ENCODE measurements around the gene POLG. TPM values are rescaled to one million over a fixed set of nuclear protein-coding genes. Genes with fewer than 3 reads are reported as not detected.

The POLG gene
- total RNA-seq, 1 experiment from 2014 or later: 60.3 TPM

DNA sequence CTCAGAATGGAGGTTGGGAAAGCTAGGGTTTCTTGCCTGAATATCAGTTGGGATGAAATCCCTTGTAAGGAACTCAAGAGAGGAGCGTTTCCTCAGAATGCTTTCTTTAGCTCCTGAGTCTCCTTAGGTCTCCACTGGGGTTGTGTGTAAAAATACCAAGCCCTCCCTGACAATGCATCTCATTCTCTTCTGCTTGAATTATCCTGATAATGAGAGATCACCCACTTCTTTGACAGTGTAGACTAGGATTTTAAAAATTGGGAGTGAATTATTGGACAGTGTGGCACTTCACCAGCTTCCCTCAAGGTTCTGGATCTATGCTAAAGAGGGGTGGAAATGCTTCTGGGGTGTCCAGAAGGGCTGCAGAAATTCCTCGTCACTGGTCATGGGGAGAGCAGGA is 41.8 kb upstream of the POLG start:
- H3K4ac ChIP-seq (ENCODE audit: low read depth, low read length): no peak overlapping the region
- no peak overlapping the region for H2BK120ac ChIP-seq (ENCODE audit: low read depth, low read length, poor library complexity, severe bottlenecking)
- H2AK5ac ChIP-seq (ENCODE audit: insufficient read length, low read length): no peak overlapping the region
- H3K27ac Mint-ChIP-seq: no peak overlapping the region
- no peaks in the 10 kb centered on the region for H3K23me2 ChIP-seq (ENCODE audit: insufficient read length, low read depth, low read length, poor library complexity, severe bottlenecking)
- H3K27ac ChIP-seq (ENCODE audit: insufficient read length, low read depth, low read length): no peak overlapping the region
- TF ChIP-seq, protein P1, sequence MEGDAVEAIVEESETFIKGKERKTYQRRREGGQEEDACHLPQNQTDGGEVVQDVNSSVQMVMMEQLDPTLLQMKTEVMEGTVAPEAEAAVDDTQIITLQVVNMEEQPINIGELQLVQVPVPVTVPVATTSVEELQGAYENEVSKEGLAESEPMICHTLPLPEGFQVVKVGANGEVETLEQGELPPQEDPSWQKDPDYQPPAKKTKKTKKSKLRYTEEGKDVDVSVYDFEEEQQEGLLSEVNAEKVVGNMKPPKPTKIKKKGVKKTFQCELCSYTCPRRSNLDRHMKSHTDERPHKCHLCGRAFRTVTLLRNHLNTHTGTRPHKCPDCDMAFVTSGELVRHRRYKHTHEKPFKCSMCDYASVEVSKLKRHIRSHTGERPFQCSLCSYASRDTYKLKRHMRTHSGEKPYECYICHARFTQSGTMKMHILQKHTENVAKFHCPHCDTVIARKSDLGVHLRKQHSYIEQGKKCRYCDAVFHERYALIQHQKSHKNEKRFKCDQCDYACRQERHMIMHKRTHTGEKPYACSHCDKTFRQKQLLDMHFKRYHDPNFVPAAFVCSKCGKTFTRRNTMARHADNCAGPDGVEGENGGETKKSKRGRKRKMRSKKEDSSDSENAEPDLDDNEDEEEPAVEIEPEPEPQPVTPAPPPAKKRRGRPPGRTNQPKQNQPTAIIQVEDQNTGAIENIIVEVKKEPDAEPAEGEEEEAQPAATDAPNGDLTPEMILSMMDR (conservative IDR thresholded peaks at IDR 0.05): no peak
- H3K9ac ChIP-seq (ENCODE audit: extremely low read depth, insufficient read length, low read length): no peak overlapping the region
- H4K91ac ChIP-seq (ENCODE audit: insufficient read length, low read depth, low read length): no peak overlapping the region
- no peak overlapping the region for H2BK12ac ChIP-seq (ENCODE audit: insufficient read length, low read depth, low read length)
- H2BK5ac ChIP-seq (ENCODE audit: insufficient read length, low read length): no peak overlapping the region
- H3K23ac ChIP-seq (ENCODE audit: insufficient read length, low read depth, low read length): no peak overlapping the region
- no peak for DNase-seq
- H3K9me3 ChIP-seq (ENCODE audit: control insufficient read depth, low read depth, low read length): no peaks in the 10 kb centered on the region
- peaks cover 98% of the 10 kb centered on the region for H3K27me3 Mint-ChIP-seq (ENCODE audit: low read depth)
- H3T11ph ChIP-seq (ENCODE audit: low read length): no peak overlapping the region
- no peak overlapping the region for H3K4me2 ChIP-seq (ENCODE audit: insufficient read depth, insufficient read length, low read length)
- H3K56ac ChIP-seq (ENCODE audit: insufficient read length, low read depth, low read length): no peak overlapping the region
- H3K36me3 Mint-ChIP-seq (ENCODE audit: insufficient read depth in 1 of 3, low read depth in 3 of 3): no peaks in the 10 kb centered on the region
- H3K27me3 ChIP-seq (ENCODE audit: insufficient read depth, low read length): peaks cover 97% of the 10 kb centered on the region
- peaks cover 3% of the 10 kb centered on the region in 2 experiments; a peak in 2 of 5 replicates for H3K9me3 Mint-ChIP-seq
- H4K5ac ChIP-seq (ENCODE audit: insufficient read length, low read depth, low read length): no peak overlapping the region
- no peak overlapping the region for H2BK15ac ChIP-seq (ENCODE audit: low read depth, low read length)
- H3K14ac ChIP-seq (ENCODE audit: insufficient read depth, low read length): no peak overlapping the region
- H3K4me1 Mint-ChIP-seq: peaks cover 29 to 54% of the 10 kb centered on the region in 2 experiments
- H2BK20ac ChIP-seq (ENCODE audit: low read depth, low read length, poor library complexity, severe bottlenecking): no peak overlapping the region
- H3K4me1 ChIP-seq (ENCODE audit: insufficient read depth, low read length): no peaks in the 10 kb centered on the region; the same call in 1 of the 2 replicates
- H3K18ac ChIP-seq (ENCODE audit: insufficient read length, low read depth, low read length): no peak overlapping the region
- no peak overlapping the region for H2AFZ ChIP-seq (ENCODE audit: low read length)
- H3K79me1 ChIP-seq (ENCODE audit: insufficient read depth, low read depth, low read length, poor library complexity, severe bottlenecking): no peaks in the 10 kb centered on the region
- no peaks in the 10 kb centered on the region for H4K20me1 ChIP-seq (ENCODE audit: control insufficient read depth, insufficient read depth, insufficient read length)
- no peak overlapping the region for H4K8ac ChIP-seq (replicated peaks; ENCODE audit: insufficient read length, low read depth, low read length)
- no CpG with 5 or more reads among the region's 2 CpGs for WGBS (ENCODE audit: extremely low coverage, insufficient read length, low lambda C conversion rate)
- no peaks in the 10 kb centered on the region for H3K79me2 ChIP-seq (ENCODE audit: insufficient read depth, low read length)
- H3K4me3 Mint-ChIP-seq: no peak overlapping the region
